Spleen (tissue), 7 donors: ENCODE data around the gene NIPA2.

Experiments
- CTCF ChIP-seq, 11 experiments: fragments of 200-600 bp in 7 of 11; fragments of 450-650 bp in 4 of 11; sonication (generic) in 4 of 11; IDR thresholded peaks in 8 of 11; conservative IDR thresholded peaks in 3 of 11; 1 replicate in 7 of 11; 2 replicates in 4 of 11; pipeline versions ENCODE4 v1.4.0 to v1.8.0; 2016 to 2021; ENCODE audit warnings: antibody characterized with exemption in 11 of 11, inconsistent platforms in 4 of 11, mild to moderate bottlenecking in 1 of 11
- POLR2A ChIP-seq, 3 donors: fragments of 450-650 bp; IDR thresholded peaks; one replicate each; pipeline ENCODE4 v1.5.1; 2017; ENCODE audit warnings: antibody characterized with exemption in 3 of 3, mild to moderate bottlenecking in 1 of 3
- POLR2AphosphoS5 ChIP-seq, 3 donors: sonication (generic); formaldehyde crosslinking; IDR thresholded peaks; one replicate each; pipeline ENCODE4 v1.5.1; 2017; ENCODE audit warnings: antibody characterized with exemption in 3 of 3
- donor health status: DM: no; HTN: no; CAD: no; lungs with moderate emphysema.
- donor health status: DM: no; HTN: no; CAD: no.
- donor health status: DM: no; HTN: no; CAD: no.

DNA sequence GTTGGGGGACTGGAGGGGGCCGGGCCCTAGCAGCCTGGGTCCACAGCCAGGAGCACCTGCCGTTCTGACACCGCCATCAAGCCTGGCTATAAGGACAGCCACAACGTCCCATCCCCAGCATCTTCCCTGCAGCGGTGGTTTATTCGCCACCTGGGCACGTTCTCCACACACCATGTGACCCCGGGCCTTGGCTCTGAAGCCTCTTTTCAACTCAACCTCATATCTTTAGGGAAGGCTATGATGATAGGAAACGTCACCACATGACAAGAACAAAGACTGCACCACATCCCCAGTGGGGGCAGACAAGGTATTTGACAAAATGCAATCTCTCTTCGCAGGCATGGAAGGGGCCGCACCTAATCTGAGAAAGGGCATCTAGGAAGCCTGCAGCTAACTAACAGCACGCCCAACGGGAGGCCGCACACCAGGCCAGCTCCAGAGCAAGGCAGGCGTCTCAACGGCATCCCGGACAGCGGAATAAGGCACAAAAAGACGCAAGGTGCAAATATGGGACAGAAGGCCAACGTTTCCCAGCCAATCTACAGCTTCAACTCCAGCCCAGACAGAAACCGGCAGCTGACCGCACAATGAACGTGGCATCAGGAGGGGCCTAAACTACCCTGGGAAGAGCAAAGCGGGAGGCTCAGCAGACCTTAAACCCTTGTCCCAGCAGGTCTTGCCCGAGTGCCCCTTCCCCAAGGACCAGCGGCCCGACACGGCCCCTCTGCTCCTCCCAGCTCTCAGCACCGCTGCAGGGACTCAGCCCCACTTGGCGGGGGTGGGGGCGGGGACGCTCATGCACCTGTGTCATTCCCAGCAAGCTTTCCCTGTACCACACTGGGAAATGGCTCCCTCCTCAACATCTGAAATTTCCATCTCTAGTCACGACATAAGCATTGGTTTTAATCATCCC, 41.9 kb downstream of the NIPA2 start:
- TF ChIP-seq CTCF (IDR thresholded peaks at IDR 0.05 in 8 of 11, conservative IDR thresholded peaks at IDR 0.05 in 3 of 11) (no peak), POLR2A (IDR thresholded peaks at IDR 0.05) (no peak), POLR2AphosphoS5 (IDR thresholded peaks at IDR 0.05) (no peak)
